HT-29 (cell line): ENCODE results near the gene CPNE5. TPM values are rescaled to one million over a fixed set of nuclear protein-coding genes. Genes with fewer than 3 reads are reported as not detected.

Experiments
- DNase-seq: peaks from one replicate; pipeline ENCODE4 v3.0.0-alpha.2; 2015; ENCODE audit warnings: low spot score
- total RNA-seq: library from RNA; depleted of rRNA; stranded (reverse); fragments of >200 nt; shearing (Covaris generic); gene quantifications from 2 replicates; pipeline ENCODE4 v1.2.3, GENCODE V29; 2014

Gene CPNE5
- total RNA-seq, 1 experiment from 2014 or later, result 0.10 TPM

DNA sequence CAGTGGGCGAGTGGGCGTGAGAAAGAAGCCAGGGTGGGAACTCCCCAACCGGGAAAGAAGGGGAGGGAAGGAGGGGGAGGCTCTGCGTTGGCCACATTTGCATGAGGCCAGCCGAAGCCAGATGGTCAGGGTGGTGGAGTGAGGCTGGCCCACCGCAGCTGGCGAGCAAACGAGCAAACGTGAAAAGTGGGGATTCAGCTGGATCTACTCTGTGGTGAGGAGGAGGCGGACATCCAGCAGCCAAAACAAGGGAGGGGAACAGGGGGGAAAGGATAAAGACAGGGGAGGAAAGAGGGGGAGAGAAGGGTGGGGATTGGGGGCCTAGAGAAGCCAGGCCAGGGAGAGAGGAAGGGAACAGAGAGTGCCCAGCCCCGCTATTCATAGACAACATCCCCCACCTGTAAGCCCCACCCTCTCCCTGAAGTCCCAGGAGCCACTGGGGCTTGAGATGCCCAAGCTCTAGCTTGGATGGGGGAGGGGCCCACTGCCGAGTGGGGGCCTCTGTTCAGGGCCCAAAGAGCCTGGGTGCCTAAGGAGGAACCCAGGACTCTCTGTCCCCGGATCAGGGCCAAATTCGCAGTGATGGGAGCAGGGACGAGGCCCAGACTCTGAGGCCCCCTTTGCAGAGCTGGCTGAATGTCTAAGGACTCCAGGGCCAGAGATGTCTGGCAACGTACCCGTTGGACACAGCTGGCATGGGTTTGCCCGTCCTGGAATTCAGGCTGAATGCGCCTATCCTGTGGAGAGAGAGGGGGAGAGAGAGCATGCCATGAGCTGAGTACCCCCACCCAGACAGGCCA is 45.1 kb downstream of the CPNE5 start:
- DNase-seq, result no peak

DNA sequence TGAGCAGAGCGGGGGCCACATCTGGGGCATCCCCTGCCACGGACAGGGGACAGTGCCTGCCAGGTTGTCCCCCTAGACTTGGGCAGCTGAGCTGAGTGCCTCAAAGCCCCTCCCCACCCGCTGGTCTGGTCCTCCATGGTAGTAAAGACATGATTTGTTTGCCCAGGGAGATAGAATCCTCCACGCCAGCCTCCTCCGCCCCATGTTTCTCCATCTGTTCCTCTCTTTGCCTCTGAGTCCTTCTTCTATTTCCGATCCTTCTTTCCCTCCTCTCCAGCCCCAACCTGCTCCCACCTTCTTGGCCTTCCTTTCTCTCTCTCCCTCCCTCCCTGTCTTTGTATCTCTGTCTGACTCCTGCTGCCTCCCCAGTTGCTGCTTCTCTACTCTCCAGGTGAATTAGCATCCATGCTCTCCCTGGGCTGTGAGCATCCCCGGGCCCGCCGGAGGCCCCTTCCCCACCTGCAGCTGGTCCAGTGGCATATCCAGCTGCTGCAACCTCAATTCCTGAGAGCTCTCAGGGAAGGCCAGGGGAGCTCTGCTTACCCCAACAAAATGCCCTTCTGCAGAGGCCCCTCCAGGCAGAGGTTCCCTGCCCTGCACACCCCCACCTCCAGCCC is 45.8 kb downstream of the CPNE5 start:
- DNase-seq, result no peak

DNA sequence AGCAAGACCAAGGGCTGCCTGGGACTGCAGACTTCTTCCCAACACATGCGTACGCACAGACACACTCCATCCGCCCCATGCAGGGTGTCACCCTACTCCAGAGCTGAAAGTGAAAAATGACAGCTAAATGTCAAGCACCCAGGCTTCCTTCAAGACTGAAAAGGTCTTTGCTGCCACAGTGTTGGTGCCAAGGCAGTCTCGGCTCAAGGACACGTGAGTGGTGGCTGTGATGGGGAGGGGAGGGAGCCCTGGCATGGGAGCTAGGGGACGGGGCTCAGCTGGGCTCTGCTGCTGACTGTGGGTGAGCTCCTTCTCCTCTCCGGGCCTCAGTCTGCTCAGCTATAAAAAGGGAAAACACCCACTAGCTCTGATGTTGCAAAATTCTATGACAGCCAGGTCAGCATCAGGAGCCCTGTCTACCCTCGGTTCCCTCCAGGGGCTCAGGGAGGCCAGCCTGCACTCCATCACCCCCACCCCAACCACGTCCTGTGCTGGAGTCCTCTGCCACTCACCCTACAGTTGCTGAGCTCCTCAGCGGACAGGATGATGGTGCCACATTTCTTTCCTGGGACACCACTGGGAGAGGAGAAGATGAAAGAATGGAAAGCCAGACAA is 47.6 kb downstream of the CPNE5 start:
- no peak for DNase-seq

DNA sequence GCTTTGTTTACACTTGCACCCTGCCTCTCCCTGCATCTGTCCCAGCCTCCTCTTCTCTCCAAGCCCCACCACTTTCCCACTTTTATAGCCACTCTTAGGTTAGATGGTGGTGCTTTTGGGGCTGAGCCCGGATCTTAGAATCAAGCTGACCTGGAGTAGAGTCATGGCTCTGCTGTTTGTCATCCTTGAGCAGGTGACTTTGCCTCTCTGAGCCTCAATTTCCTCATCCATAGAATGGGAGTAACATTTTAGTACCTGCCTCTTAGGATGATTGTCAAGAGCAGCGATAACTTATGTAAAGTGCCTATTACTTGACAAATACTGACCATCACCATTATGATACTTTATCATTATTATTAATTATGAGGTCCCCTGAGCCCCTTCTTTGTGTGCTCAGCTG is 48.2 kb downstream of the CPNE5 start:
- no peak for DNase-seq

DNA sequence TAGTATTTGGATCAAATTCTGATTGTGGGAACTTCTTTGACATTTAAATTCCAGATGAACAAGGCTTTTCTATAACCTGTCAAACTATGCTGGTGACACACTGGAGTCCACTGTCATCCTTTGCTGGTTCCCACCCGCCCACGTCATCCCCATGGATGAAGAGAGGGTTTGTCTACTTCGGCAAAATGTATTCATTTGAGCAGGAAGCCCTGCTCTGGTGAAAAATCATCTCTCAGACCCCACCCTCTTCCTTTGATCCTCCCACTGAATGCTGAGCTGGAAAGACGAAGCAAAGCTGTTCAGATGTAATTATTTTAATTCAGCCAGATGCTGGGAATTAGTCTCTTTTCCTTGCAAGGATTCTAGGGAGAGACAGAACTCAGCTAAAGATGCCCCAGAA is 50.5 kb downstream of the CPNE5 start:
- no peak for DNase-seq

DNA sequence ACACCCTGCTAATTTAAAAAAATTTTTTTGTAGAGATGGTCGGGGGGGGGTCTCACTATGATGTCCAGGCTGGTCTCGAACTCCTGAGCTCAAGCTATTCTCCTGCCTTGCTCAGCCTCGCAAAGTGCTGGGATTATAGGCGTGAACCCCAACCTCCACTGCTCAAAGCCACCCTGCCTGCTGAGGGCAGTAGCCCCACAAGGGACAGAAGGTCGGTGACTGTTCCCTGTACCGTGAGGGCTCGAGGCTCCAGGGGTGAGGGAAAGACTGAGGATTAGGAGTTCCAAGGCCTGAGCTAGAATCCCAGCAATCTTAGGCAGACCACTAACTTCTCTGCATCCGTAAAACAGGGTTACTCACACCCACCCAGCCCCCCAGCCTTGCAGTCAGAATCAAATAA is 51.1 kb downstream of the CPNE5 start:
- no peak for DNase-seq

DNA sequence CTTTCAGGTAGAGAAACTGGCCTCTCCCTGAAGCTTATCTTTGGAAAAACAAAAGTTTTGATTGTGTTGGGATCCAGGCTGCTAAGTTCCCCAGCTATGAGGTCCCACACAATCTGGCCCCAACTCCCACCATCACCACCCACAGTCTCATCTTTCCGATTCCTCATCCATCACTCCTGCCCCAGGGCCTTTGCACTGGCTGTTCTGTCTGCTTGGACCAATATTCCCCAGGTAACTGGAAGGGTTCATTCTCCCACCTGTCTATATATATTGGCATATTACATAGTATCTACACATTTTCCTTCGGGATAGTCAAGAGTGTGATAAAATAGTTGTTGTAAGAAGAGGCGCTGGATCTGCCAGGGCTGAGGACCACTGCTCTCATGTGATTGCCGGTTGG is 52.0 kb downstream of the CPNE5 start:
- DNase-seq, result no peak

DNA sequence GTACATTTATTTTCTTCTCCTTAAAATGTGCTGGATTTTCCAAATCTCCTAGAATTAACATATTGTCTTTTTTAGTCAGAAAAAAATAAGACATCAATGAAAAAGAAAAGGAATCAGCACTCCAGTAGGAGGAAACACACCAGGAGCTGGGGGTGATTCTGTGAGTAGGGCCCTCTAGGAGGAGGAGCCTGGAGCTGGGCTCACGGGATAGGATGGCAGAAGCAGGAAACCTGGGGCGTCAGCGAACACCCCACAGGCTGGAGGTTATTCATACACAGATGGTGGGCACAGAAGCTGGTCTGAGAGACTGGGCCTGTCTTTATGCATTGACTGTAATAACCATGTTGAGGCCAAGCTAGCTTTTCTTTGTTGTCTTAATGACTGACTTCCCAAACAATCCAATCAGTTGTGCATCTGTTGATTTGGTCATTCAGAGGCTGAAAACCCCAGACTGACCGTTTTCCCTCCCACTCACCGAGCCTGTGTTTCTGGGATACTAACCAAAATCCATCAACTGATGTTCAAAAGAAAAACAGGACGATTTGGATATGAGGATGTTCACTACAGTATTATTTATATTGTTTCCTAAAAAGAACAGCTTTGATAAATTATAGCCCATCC is 53.1 kb downstream of the CPNE5 start:
- DNase-seq, result no peak

DNA sequence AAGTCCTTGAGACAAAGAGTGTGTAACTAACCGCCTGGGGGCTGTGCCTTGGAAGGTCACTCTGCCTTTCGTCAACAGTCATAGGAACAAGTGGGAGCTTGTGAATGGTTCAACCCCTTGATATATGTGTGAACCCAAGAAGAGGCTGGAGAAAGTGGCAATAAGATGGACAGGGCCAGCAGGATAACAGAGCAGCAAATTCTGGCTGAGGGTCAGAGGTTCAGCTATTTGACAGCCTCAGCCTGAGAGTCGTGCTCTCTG is 54.9 kb downstream of the CPNE5 start:
- no peak for DNase-seq

DNA sequence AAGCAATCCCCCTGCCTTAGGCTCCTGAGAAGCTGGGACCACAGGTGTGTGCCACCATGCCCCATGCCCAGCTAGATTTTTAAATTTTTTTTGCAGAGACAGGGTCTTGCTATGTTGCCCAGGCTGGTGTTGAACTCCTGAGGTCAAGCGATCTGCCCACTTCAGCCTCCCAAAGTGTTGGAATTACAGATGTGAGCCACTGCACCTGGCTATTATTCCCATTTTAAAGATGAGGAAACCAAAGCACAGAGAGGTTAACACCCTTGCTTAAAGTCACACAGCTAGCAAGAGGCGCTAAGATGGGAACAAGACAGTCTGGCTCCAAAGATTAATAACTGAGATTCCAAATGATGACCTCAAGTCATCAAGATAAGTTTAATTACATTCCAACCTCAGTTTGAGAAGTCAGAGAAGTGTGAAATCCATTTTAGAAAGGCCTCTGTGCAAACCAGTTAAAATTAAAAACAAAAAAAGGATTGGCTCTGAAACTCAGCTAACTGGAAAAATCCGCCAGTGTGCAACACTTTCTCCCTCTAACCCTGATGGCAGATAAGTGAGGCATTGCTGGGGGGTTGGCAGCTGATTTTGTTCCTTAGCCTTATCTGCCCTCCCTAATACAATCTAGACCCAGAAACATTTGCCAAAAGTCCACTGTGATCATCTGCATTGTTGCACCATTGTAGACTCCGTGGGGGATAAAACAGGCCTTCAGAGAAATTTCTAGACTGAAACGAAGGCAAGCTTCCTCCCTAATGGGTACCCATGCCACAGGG is 55.5 kb downstream of the CPNE5 start:
- no peak for DNase-seq

DNA sequence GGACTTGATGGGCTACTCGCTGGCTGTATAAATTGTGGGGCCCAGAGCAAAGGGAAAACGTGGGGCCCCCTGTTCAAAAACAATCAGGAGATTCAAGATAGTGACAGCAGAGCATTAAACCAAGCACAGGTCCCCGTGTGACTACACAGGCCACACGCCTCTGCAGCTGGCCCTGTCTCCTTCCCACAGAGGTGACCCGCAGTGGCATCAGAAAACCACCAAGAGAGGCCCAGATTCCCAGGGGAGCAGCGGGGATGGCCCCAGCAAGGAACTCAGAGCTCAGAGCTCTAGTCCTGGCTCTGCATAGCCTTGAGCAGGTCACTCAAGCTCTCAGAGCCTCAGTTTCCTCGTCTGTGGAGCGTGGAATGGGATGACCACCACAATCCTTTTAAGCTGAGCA is 57.6 kb downstream of the CPNE5 start:
- no peak for DNase-seq

DNA sequence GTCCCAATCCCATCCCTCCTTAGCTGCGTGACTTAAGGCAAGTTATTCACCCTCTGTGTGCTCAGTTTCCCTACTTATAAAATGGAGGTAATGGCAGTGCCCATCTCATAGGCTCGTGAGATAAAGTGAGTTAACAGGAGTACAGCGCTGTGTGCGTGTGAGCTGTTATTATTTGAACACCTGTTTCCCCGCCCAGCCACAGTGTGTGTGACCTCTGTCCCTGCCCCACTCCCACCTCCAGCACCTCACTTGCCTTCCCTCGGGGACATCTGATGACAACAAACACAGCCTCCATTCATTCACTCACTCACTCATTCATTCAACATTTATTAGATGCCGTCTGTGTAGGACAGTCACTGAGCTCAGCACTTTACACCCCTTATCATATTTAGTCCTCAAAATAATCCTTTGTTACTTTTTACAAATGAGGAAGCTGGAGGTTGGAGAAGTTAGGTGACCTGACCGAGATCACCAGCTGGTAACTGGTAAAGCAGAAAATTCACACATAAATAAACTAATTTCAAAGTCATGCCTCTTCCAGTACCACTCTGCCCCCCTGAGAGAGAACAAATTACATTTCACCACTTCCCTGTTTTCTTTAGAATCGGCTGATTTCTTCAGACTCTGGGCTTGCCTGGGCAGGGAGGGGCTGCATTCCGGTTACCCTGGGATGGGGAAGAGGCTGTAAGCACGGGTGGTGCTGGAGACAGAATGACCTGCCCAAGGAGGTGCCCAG is 58.6 kb downstream of the CPNE5 start:
- peak; percentile 40 for DNase-seq

DNA sequence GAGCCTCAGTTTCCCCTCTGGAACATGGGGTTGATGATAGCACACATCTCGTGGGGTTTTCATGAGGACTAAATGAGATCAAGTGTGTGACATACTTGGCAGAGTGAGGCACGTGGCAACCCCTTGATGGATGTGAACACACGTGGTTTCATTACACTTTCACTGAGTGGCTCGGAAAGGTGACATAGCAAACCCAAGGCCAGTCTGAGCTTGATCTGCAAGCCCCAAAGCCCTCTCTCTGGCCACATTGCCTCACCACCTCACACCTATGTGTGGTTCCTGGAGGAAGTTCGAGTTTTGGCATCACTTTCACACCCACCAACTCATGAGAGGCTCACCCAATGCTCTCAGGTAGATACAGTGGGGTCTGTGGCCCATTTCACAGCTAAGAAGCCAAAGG is 60.0 kb downstream of the CPNE5 start:
- DNase-seq, result no peak

DNA sequence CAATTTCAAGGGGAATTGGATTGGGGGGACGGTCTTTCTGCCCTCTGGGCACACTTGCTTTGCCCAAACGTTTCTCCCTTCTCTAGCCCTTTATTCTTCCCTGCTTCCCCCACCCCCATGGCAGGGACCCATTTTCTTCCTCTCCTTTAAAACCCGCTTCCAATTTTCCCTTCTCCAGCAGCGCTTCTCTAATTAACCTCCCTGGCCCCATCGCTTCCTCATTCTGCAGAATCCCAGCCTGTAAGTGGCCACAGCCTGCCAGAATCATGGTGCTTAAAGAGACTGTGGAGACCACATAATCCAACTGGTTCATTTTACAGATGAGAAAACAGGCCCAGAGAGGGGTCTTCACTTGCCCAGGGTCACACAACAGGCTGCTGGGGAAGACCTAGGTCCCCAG is 61.4 kb downstream of the CPNE5 start:
- no peak for DNase-seq

DNA sequence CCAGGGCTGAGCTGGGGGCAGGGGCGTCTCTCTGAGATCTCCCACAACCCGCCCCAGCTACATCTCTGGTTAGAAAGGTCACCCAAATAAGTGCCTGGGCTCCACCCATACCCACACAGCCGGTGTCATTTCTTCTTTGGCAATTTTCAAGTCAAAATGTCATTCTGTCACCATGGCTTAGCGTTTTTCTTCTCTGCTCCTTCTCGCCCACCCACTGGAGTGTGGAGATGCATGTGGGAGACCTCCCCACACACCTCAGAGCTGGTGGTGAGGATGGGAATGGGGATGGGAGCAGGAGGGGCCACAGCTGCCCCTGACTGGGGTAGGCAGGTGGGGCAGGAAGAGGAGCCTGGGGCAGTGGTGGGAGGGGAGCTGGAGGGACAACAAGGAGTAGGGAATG is 63.1 kb downstream of the CPNE5 start:
- DNase-seq, result no peak

DNA sequence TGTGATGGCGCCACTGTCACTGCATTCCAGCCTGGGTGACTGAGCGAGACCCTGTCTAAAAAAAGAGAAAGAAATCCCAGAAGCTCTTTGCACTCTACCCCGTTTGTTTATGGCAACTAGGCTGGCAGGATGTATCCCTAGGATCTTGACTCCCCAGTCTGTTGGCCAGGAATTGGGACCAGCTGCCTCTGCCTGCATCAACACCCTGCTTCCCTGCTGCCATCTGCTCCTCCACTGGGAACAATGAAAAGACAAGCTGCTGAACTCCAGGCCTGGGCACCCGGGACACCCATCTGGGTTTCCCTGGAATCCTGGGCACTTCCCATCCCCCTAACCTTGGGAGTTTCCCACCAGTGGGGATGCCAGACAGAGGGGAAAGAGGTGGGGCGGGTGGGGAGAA is 64.9 kb downstream of the CPNE5 start:
- no peak for DNase-seq

DNA sequence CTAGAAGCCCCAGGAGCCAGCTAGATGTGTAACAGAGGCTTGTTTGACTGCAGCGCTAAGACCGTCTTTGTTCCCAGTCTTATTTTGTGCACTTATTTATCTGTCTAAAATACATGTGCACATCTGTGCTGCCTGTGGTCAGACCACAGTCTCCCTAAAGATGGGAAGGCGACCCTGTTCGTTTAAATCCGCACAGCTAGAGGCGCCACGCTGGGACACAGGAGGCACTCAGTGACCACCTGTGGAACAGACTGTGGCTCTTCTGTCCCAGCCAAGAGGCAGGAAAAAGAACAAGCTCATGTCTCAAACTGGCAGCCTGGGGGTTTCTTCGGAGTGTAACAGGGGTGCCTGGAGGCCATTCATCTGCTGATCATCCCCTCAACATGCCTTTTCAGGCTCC is 66.8 kb downstream of the CPNE5 start:
- no peak for DNase-seq

DNA sequence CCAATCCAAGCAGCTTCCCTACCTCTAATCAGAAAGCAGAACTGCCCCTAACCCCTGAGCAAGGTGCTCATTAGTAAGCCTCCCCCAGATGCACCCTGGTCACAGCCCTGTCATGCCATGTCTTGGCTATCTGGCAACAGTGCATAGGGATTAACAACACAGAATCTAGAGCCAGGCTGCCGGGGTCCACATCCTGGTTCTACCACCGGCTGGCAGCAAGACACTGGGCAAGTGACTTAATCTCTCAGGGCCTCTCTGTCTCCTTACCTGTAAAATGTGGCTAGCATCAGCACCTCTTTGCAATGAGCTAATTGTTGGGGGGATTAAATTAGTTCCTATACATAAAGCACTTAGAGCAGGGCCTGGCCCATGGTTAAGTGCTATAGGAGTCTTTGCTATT is 68.1 kb downstream of the CPNE5 start:
- DNase-seq, result no peak

DNA sequence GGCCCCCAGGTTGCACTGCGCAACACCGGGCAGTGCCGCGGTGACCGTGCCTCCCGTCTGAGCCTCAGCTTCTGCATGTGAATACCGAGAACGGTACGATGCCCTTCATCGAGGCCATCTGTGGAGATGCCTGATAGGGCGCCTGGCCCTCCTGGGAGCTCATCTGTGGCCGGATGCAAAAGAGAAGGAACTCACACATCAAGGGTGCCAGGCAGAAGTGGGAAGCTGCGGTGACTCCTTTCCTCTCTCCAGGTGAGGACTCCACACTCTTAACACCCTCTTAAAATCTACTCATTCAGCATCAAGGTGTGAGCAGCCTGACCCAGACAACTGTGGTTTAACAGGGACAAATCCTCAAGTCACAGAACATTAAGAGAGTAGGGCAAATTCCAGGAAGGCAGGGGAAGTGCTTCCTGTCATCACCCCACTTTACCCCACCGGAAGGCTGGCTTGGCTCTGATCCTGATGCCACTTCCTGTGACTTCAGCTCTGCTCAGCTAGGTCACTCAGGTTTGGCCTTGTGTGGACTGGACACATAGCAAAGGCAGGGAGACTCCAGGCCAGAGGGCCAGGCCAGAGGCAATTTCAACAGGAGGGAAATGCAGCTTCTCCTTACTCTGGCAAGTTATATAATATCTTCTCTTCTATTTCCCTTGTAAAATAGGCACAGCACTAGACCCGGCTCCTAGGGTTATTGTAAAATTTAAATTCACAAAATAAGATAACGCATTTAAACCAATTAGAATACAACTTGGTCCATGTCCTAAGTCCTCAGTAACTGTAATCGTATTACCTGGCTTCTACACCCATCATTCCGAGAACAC is 69.4 kb downstream of the CPNE5 start:
- no peak for DNase-seq

DNA sequence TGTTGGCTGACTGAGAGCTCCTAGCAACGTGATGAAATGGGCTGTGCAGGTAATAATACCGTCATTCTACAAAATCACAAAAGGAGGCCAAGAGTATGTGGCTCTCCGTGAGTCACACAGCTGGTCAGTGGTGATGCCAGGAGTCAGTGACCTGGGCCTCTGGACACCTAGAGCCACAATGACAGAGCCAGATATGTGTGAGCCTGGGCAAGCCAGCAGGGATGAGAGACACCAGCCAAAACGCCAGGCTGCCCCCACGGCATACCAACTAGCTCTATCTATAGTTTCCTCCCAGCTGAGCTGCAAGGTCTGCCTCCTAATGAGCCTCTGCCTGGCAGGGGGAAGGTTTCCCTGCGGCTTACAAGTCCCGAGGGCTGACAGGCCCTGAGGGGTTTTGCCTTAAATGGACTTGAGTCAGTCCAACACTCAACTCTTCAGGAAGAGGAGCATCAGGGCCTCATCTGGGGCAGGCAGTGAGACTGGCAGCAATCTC is 70.0 kb downstream of the CPNE5 start:
- no peak for DNase-seq
